Liver (tissue), 9 donors: ENCODE measurements around the gene NASP. TPM values are rescaled to one million over a fixed set of nuclear protein-coding genes. Genes with fewer than 3 reads are reported as not detected.

Experiments used
- DNase-seq: peaks from one replicate; pipeline ENCODE4 v3.0.0-alpha.2; 2017; ENCODE audit warnings: low spot score
- H3K27ac ChIP-seq, 2 donors: one replicate each; pipeline ENCODE4 v1.7.0; 2013; ENCODE audit warnings: inconsistent platforms in 2 of 2, low read length in 2 of 2, control low read depth in 1 of 2, low read depth in 1 of 2, mild to moderate bottlenecking in 1 of 2
- H3K27me3 ChIP-seq, 4 donors: one replicate each; pipeline versions ENCODE4 v1.6.1 to v1.7.0; 2013; ENCODE audit warnings: low read length in 3 of 4, inconsistent platforms in 1 of 4, mild to moderate bottlenecking in 1 of 4, moderate library complexity in 1 of 4; ENCODE audit not compliant: control insufficient read depth in 4 of 4, insufficient read depth in 4 of 4
- H3K36me3 ChIP-seq, 4 donors: one replicate each; pipeline versions ENCODE4 v1.6.1 to v1.7.0; 2013; ENCODE audit warnings: low read length in 3 of 4, mild to moderate bottlenecking in 3 of 4, low read depth in 1 of 4, moderate library complexity in 1 of 4; ENCODE audit not compliant: control insufficient read depth in 4 of 4, insufficient read depth in 3 of 4
- H3K4me1 ChIP-seq, 4 donors: one replicate each; pipeline versions ENCODE4 v1.6.1 to v1.7.0; 2013; ENCODE audit warnings: low read length in 3 of 4, mild to moderate bottlenecking in 3 of 4, moderate library complexity in 1 of 4; ENCODE audit not compliant: control insufficient read depth in 4 of 4, insufficient read depth in 4 of 4
- H3K4me3 ChIP-seq, 3 donors: one replicate each; pipeline versions ENCODE4 v1.6.1 to v1.7.0; 2013; ENCODE audit warnings: low read length in 3 of 3, control low read depth in 1 of 3, low read depth in 1 of 3, mild to moderate bottlenecking in 1 of 3
- H3K9ac ChIP-seq, 2 donors: one replicate each; pipeline ENCODE4 v1.7.0; 2013; ENCODE audit warnings: low read length in 2 of 2, mild to moderate bottlenecking in 2 of 2, moderate library complexity in 2 of 2, control low read depth in 1 of 2, low read depth in 1 of 2
- H3K9me3 ChIP-seq, 4 donors: one replicate each; pipeline versions ENCODE4 v1.6.1 to v1.7.0; 2013; ENCODE audit warnings: low read length in 3 of 4; ENCODE audit not compliant: control insufficient read depth in 4 of 4
- ATF3 ChIP-seq: IDR thresholded peaks from 2 replicates; pipeline ENCODE4 v1.6.1; 2016; ENCODE audit warnings: antibody characterized with exemption
- CTCF ChIP-seq: fragments of 150-350 bp; IDR thresholded peaks from 2 replicates; pipeline ENCODE4 v1.5.1; 2017; ENCODE audit warnings: improper control_type of control experiment, low read depth, low read length; ENCODE audit not compliant: missing input control
- EGR1 ChIP-seq, 2 donors: IDR thresholded peaks; 2 replicates each; pipeline ENCODE4 v1.6.1; 2016 to 2018; ENCODE audit warnings: antibody characterized with exemption in 2 of 2, low read depth in 2 of 2
- FOXA1 ChIP-seq: IDR thresholded peaks from 2 replicates; pipeline ENCODE4 v1.6.1; 2016; ENCODE audit warnings: antibody characterized with exemption
- FOXA2 ChIP-seq: IDR thresholded peaks from 2 replicates; pipeline ENCODE4 v1.6.1; 2016; ENCODE audit warnings: antibody characterized with exemption
- GABPA ChIP-seq, 2 donors: IDR thresholded peaks in 1 of 2; conservative IDR thresholded peaks in 1 of 2; 2 replicates each; pipeline ENCODE4 v1.6.1; 2016; ENCODE audit warnings: antibody characterized with exemption in 2 of 2, mild to moderate bottlenecking in 1 of 2, moderate library complexity in 1 of 2
- HNF4A ChIP-seq, 2 donors: conservative IDR thresholded peaks; 2 replicates each; pipeline ENCODE4 v1.6.1; 2016; ENCODE audit warnings: antibody characterized with exemption in 2 of 2, mild to moderate bottlenecking in 2 of 2
- HNF4G ChIP-seq: IDR thresholded peaks from 2 replicates; pipeline ENCODE4 v1.6.1; 2016; ENCODE audit warnings: antibody characterized with exemption
- JUND ChIP-seq, 2 donors: IDR thresholded peaks; 2 replicates each; pipeline ENCODE4 v1.6.1; 2016; ENCODE audit warnings: antibody characterized with exemption in 2 of 2
- MAX ChIP-seq: IDR thresholded peaks from 2 replicates; pipeline ENCODE4 v1.6.1; 2016; ENCODE audit warnings: antibody characterized with exemption
- NR2F2 ChIP-seq: IDR thresholded peaks from 2 replicates; pipeline ENCODE4 v1.6.1; 2016; ENCODE audit warnings: antibody characterized with exemption
- RAD21 ChIP-seq, 2 donors: IDR thresholded peaks; 2 replicates each; pipeline ENCODE4 v1.6.1; 2016; ENCODE audit warnings: antibody characterized with exemption in 2 of 2, mild to moderate bottlenecking in 2 of 2
- REST ChIP-seq: IDR thresholded peaks from 2 replicates; pipeline ENCODE4 v1.6.1; 2016; ENCODE audit warnings: antibody characterized with exemption, mild to moderate bottlenecking
- RXRA ChIP-seq, 2 donors: IDR thresholded peaks; 2 replicates each; pipeline ENCODE4 v1.6.1; 2017 to 2018; ENCODE audit warnings: antibody characterized with exemption in 2 of 2, mild to moderate bottlenecking in 1 of 2
- SP1 ChIP-seq: IDR thresholded peaks from 2 replicates; pipeline ENCODE4 v1.6.1; 2018; ENCODE audit warnings: antibody characterized with exemption, mild to moderate bottlenecking
- TAF1 ChIP-seq: conservative IDR thresholded peaks from 2 replicates; pipeline ENCODE4 v1.6.1; 2016; ENCODE audit warnings: antibody characterized with exemption, mild to moderate bottlenecking
- YY1 ChIP-seq: IDR thresholded peaks from 2 replicates; pipeline ENCODE4 v1.6.1; 2016; ENCODE audit warnings: antibody characterized with exemption, mild to moderate bottlenecking
- ZBTB33 ChIP-seq: IDR thresholded peaks from 2 replicates; pipeline ENCODE4 v1.6.1; 2016; ENCODE audit warnings: antibody characterized with exemption
- WGBS: extraction: QIAGEN DNeasy Blood & Tissue Kit; methylation state at CpG from one replicate; pipeline ENCODE4 v1.1.7; 2013; 5-methylcytosine and 5-hydroxymethylcytosine counted together
- polyA plus RNA-seq, 2 donors: library from polyadenylated mRNA; stranded (reverse) in 1 of 2; unstranded in 1 of 2; fragments of 200-250 nt in 1 of 2; fragments of >200 nt in 1 of 2; fragmentation: Nextera tagmentation in 1 of 2; extraction: Ambion mirVana in 1 of 2; gene quantifications; one replicate each; pipeline versions ENCODE4 v1.2.1 to v1.2.3, GENCODE V29; 2013 to 2015
- total RNA-seq, 2 donors: library from RNA; depleted of rRNA; stranded (reverse); fragments of >200 nt; gene quantifications; one replicate each; pipeline ENCODE4 v1.2.3, GENCODE V29; 2014
- donor health status: healthy.
- donor health status: healthy.
- donor health status: healthy.
- donor health status: healthy.
- donor health status: healthy.

NASP gene
- total RNA-seq (10 to 100 TPM; 44.4 to 74.9 TPM), polyA plus RNA-seq (10 to 100 TPM; 24.9 to 34.9 TPM)

GRCh38 chr1:45583666-45584350, at the start of gene NASP:
Gene NASP, plus strand, starts transcription at chr1:45584041. Its CDS starts 106 bp downstream, at chr1:45584147.
- WGBS: under 1% methylated on average over 40 of the region's 41 CpGs
- Histone ChIP-seq H3K27me3 (no peaks in the 10 kb centered on the region), H3K4me3 (peak within 1 kb of the TSS; percentile 80 to 88 (median 80)), H3K9me3 (no peaks in the 10 kb centered on the region), H3K27ac (peak within 1 kb of the TSS; percentile 71 to 93), H3K9ac (peak within 1 kb of the TSS; percentile 87 to 96), H3K36me3 (no peaks in the 10 kb centered on the region), H3K4me1 (peaks cover 9 to 23% (median 19%) of the 10 kb centered on the region in 4 donors)
- TF ChIP-seq YY1 (no peak), MAX (peak; percentile 53), REST (peak; percentile 90), GABPA (IDR thresholded peaks at IDR 0.05 in 1 of 2, conservative IDR thresholded peaks at IDR 0.05 in 1 of 2) (peak; percentile 71 to 84), TAF1 (peak; percentile 98), NR2F2 (peak; percentile 47), FOXA2 (no peak)
- peak; percentile 94 for DNase-seq

- H3K4me3 ChIP-seq: no peak overlapping the region
- H3K9ac ChIP-seq: no peak overlapping the region
- no peaks in the 10 kb centered on the region for H3K36me3 ChIP-seq
- no peak for DNase-seq
- H3K27ac ChIP-seq: no peak overlapping the region
- WGBS: 42% methylated on average over 6 of the region's 6 CpGs
- no peaks in the 10 kb centered on the region for H3K9me3 ChIP-seq
- TF ChIP-seq REST: no peak
- no peak for TF ChIP-seq RAD21 (IDR thresholded peaks at IDR 0.05)
- no peak for TF ChIP-seq EGR1 (IDR thresholded peaks at IDR 0.05; ENCODE audit: low read depth in 2 of 2)
- peak; percentile 33 for TF ChIP-seq SP1
- peak; percentile 65 to 93 for TF ChIP-seq RXRA (IDR thresholded peaks at IDR 0.05)
- peak; percentile 53 to 89 for TF ChIP-seq HNF4A (conservative IDR thresholded peaks at IDR 0.05)
- TF ChIP-seq NR2F2: peak; percentile 96
- TF ChIP-seq HNF4G: peak; percentile 19
- TF ChIP-seq GABPA (IDR thresholded peaks at IDR 0.05 in 1 of 2, conservative IDR thresholded peaks at IDR 0.05 in 1 of 2): no peak
- no peak for TF ChIP-seq JUND (IDR thresholded peaks at IDR 0.05)
- no peak for TF ChIP-seq MAX
- TF ChIP-seq FOXA1: no peak
- no peak for TF ChIP-seq ATF3
- TF ChIP-seq TAF1: no peak
- no peak for TF ChIP-seq FOXA2
- TF ChIP-seq ZBTB33: no peak
- TF ChIP-seq CTCF: no peak
- no peak for TF ChIP-seq YY1
- H3K4me1 ChIP-seq: peaks cover 0 to 16% (median 14%) of the 10 kb centered on the region in 4 donors
- H3K27me3 ChIP-seq: no peaks in the 10 kb centered on the region
Observed at GRCh38 chr1:45535988-45536766, 47.7 kb upstream of the NASP start.
